T-helper 1 cell (primary cell): ENCODE measurements around the gene MAGI3.
"Not testable (repeated sequence)": the region's sequence is repeated elsewhere in the genome, so short reads cannot be mapped to it uniquely, and the experiment has no call there.

Source experiments
- DNase-seq, 5 donors: peaks; one replicate each; pipeline ENCODE4 v3.0.0-alpha.2; 2012 to 2020

The MAGI3 gene

DNA sequence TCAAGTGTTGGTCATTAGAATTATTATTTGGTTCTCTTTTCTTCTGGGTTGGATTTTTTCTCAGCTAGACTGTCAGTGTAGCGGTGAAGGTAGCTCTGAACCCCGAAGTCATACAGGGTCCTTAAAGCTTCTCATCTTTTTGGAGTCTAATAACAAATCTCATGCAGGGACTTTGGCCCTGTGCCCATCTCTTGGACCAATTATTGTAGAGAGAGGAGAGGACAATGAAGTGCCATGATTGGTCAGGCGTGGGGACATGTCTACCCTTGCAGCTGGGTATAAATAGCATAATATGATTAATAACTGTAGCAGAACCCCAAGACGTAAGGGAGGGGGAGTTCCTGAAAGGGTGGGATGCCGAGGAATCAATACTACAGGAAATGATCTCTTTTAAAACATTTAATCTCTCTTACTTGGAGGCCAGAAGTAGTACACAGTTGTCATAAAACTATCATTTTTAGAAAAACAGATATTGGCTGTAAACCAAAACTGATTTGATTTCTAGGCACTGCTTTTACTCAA lies 8.8 kb downstream of the MAGI3 start:
- DNase-seq, result no peak

DNA sequence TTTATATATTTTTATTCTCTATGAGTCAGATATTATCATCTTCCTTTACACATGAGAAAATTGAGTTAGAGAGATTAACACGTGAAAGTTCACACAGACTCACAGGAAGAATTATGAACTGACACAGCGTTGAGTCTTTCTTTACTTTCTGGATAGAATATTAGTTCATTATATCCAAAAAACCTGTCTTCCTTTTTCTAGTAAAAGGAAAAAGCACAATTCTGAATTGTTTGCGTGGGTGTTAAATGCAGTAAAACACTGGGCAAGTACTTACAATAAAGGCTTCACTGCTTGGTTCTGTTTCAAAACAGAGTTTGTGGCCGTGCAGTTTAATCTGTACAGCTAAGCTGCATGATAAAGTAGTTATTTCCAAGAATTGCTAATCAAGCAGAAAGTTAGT lies 10.8 kb downstream of the MAGI3 start:
- DNase-seq, result no peak

- DNase-seq, result no peak
Observed at GRCh38 chr1:113401728-113402127, 11.4 kb downstream of the MAGI3 start.

DNA sequence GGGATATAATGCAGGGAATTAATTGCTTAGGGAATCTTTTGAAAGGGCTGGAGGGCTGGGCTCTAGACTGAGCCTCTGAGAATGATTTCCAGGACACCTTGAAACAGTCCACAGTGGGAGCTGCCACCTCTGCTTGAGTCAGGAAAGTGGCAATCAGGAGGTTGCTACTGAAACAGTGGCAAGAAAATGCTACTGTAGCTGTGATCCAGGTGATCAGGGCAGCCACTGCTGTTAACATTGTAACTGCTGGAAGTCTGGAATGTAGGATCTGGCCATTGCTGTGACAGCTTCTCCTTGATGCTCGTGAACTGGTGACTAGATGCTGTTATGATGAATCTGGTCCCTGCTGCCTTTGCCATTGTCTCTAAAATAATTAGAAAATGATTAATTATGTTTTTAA lies 12.8 kb downstream of the MAGI3 start:
- no peak for DNase-seq

GRCh38 chr1:113405573-113405972 lies 15.3 kb downstream of the MAGI3 start:
- no peak for DNase-seq

GRCh38 chr1:113406149-113406548 lies 15.8 kb downstream of the MAGI3 start:
- DNase-seq, result not testable (repeated sequence)

DNA sequence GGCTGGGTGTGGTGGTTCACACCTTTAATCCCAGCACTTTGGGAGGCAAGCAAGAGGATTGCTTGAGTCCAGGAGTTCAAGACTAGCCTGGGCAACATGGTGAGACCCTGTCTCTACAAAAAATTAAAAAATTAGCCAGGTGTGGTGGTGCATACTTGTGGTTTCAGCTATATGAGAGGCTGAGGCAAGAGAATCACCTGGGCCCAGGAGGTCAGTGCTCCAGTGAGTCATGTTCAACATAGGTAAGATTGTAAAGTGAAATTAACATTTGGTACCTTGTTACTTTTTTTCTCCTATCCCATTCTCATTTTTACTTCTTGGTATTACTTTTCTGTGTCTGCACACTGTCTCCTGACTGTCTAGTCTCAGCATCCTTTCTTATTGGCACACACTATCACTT lies 19.0 kb downstream of the MAGI3 start:
- DNase-seq, result no peak

DNA sequence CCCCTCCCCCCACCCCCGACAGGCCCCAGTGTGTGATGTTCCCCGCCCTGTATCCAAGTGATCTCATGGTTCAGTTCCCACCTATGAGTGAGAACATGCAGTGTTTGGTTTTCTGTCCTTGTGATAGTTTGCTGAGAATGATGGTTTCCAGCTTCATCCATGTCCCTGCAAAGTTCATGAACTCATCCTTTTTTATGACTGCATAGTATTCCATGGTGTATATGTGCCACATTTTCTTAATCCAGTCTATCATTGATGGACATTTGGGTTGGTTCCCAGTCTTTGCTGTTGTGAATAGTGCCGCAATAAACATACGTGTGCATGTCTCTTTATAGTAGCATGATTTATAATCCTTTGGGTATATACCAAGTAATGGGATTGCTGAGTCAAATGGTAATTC lies 21.7 kb downstream of the MAGI3 start:
- DNase-seq, result not testable (repeated sequence)

GRCh38 chr1:113415310-113416070 lies 25.2 kb downstream of the MAGI3 start:
- DNase-seq, result no peak

DNA sequence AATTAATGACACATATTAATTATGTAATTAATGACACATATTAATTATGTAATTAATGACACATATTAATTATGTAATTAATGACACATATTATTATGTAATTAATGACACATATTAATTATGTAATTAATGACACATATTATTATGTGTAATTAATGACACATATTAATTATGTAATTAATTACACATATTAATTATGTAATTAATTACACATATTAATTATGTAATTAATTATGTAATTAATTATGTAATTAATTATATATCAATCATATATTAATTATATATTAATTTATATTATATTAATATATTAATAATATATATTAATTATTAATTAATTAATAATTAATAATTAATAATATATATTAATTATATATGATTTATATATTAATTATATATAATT lies 25.8 kb downstream of the MAGI3 start:
- DNase-seq, result not testable (repeated sequence)

GRCh38 chr1:113416496-113416895 lies 26.2 kb downstream of the MAGI3 start:
- no peak for DNase-seq

DNA sequence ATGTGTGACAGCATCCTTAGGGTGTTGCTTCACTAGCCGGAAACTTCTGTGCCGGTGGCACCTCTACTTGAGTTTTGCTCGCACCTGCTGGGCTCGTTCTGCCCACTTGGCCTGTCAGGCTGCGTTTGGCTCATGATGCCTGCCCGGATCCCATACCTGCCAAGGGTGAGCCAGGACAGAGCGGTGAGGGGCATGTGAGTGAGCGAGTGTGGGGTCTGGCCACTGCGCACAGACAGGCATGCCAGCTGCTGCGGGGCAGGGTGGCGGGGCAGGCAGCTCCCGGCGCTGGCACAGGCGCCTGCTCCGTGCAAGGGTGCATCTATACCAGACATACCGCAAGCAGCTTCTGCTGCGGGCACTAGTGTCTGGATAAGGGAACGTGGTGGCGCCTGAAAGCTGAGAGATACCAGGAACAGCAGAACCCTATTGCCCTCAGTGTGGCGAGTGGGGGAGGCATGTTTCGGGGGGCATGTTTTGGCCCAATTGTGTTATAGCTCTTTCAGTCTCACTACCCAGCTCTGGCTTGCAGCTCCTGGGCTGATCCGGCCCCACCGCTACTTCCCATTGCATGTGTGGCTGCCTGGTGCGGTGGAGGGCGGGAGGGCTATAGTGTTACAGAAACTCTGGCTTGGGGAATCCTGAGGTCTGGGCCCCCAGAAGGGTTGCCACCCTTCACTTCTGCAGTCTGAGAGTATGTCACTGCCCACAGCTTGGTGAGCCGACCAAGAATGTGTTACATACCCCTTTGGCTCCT lies 32.2 kb downstream of the MAGI3 start:
- no peak for DNase-seq

DNA sequence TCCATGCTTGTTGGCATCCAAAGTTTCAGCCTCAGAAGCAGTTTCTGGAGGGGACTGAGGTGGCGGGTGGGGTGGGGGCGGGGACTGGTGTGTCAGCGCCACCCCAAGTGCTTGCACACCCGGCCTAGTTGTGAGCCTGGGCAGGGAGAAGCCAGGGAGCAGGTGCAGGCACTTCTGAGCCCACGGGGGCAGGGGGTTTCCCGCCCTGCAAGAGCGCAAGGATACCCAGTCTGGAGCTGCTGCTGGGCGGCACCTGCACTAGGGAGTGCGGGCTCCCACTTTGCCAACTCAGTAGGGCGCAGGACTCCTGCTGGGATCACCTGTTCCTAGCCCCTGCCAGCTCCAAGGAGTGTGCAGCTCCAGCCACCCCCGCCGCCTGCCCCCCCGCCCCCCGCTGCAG lies 33.5 kb downstream of the MAGI3 start:
- no peak for DNase-seq

- no peak for DNase-seq
Observed at GRCh38 chr1:113429461-113430153, 39.3 kb downstream of the MAGI3 start.

DNA sequence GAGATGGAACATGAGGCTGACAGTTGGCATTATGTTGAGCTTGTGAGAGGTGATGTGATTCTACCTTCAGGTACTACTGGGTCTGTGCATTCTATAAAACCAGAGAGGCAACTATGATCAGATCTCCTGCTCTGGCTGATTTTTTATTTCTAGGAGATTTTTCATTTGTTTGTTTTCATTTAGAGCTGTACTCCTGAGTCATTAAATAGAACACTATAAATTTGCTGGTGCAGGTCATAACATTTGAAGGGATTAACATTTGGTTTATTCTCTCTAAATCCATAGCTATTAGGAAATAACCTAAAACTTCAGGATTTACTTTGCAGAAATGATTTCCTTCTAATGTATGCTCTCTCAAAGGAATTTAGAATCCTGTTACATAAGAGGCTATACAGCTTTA lies 42.9 kb downstream of the MAGI3 start:
- DNase-seq, result no peak

GRCh38 chr1:113434081-113434873 lies 44.0 kb downstream of the MAGI3 start:
- no peak for DNase-seq

DNA sequence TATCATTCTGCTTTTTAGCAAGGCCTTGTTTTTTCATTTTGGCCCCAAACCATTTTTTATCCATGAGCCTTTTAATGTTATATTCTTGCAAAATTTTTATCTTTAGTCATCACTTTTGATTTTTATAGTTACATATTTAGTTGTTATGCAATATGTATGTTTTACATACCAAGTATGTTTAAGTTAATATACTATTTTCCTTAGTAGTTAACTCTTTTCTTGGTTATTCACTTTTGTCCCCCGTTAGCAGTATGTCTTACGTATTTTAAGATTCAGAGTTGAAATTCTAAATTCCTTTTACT lies 44.5 kb downstream of the MAGI3 start:
- no peak for DNase-seq

DNA sequence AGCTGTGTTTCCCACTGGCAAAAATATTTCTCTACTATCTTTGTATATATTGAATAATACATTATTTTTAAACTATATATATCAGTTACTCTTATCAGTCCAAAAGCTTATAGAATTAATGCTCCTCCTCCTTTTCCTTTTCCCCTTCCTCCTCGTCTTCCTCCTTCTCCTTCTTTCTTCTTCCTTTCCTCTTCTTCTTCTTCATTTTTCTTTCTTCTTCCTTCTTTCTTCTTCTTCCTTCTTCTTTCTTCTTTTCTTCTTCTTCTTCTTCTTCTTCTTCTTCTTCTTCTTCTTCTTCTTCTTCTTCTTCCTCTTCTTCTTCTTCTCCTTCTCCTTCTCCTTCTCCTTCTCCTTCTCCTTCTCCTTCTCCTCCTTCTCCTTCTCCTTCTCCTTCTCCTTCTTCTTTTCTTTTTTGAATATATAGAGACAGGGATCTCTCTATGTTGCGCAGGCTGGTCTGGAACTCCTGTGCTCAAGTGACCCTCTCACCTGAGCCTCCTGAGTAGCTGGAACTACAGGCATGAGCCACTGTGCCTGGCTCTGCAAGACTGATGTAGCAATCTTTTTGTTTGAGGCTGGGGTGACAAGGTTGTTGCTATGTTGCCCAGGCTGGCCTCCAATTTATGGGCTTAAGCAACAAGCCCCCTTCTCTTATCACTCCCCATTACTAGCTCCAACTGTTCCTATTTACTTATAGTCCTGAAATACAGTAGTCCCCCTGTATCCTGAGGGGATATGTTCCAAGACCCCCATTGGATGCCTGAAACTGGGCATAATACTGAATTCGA lies 47.4 kb downstream of the MAGI3 start:
- DNase-seq, result no peak

DNA sequence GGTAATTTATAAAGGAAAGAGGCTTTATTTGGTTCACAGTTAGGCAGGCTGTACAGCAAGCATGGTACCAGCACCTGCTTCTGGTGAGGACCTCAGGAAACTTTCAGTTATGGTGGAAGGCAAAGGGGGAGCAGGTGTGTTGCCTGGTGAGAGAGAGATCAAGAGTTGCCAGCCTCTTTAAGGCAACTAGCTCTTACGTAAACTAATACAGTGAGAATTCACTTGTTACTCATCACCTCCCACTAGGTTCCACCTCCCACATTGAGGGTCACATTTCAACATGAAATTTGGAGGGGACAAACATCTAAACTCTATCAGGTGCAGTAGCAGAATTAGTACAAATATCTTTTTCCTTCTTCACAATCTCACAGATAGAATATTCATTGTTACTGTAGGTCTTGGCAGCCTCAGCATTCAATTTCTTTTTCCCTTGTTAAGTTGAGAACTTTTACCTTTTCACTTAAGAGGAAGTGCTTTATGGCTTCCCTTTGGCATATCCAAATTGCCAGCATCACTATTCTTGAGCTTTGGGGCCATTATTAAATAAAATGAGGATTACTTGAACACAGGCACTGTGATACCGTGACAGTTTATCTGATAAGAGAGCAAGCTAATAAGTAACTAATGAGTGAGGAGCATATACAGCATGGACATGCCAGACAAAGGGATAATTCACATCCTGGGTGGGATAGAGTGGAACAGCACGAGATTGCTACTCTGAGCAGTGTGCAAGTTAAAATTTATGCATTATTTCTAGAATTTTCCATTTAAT lies 48.4 kb downstream of the MAGI3 start:
- no peak for DNase-seq

DNA sequence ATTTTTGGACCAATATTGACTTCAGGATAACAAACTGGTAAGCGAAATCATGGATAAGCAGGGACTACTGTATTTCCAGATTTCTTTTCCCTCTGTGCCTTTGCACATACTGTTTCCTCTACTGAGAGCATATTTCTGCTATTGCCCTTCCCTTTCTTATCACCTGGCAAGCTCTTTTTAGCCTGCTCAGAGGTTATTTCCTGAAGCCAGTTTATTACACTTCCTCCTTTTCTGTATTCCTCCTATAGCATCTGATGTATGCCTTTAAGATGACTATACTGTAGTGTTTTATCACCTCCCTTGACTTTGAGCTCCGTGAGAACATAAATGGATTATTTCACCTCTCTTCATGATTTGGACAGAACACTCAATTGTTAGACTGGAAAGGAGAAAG lies 49.0 kb downstream of the MAGI3 start:
- no peak for DNase-seq

GRCh38 chr1:113442131-113442530 lies 51.8 kb downstream of the MAGI3 start:
- DNase-seq, result no peak
